Measurements from ENCODE around the gene ONECUT3. TPM values are rescaled to one million over a fixed set of nuclear protein-coding genes. Genes with fewer than 3 reads are reported as not detected.

ONECUT3 gene
- total and polyA plus RNA-seq, 10 of the 15 experiments (the other 5 are each of a cell fraction or from before 2014, with no cell fraction given), result not detected

DNA sequence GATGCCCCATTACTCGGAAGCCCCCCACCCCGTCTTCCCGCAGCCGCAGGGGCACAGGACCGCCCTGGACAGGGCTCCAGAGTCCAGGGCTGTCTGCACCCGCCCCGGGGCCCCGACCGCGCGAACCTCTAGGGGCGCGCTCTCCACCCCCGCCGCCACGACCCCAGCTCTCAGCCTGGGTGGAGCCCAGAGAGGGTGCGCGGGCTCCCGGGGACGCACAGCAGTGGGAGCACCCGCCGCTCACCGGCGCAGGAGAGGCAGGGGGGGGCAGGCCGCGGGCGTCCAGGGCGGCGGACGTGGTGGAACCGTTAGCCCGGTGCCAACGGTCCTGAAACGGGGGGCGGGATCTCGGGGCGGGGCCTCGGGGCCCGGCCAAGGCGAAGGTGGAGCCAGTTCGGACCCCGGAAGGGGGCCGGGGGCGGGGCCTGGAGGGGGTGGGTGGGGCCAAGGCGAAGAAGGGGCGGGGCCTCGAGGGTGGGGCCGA is 58.7 kb downstream of the ONECUT3 start, which contains the start of gene ATP8B3 (continued):
- TF ChIP-seq, protein P1, sequence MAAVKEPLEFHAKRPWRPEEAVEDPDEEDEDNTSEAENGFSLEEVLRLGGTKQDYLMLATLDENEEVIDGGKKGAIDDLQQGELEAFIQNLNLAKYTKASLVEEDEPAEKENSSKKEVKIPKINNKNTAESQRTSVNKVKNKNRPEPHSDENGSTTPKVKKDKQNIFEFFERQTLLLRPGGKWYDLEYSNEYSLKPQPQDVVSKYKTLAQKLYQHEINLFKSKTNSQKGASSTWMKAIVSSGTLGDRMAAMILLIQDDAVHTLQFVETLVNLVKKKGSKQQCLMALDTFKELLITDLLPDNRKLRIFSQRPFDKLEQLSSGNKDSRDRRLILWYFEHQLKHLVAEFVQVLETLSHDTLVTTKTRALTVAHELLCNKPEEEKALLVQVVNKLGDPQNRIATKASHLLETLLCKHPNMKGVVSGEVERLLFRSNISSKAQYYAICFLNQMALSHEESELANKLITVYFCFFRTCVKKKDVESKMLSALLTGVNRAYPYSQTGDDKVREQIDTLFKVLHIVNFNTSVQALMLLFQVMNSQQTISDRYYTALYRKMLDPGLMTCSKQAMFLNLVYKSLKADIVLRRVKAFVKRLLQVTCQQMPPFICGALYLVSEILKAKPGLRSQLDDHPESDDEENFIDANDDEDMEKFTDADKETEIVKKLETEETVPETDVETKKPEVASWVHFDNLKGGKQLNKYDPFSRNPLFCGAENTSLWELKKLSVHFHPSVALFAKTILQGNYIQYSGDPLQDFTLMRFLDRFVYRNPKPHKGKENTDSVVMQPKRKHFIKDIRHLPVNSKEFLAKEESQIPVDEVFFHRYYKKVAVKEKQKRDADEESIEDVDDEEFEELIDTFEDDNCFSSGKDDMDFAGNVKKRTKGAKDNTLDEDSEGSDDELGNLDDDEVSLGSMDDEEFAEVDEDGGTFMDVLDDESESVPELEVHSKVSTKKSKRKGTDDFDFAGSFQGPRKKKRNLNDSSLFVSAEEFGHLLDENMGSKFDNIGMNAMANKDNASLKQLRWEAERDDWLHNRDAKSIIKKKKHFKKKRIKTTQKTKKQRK (IDR thresholded peaks at IDR 0.05; ENCODE audit: low read depth, low read length), result no peak
- TF ChIP-seq ZNF622 (IDR thresholded peaks at IDR 0.05) (no peak), ESRRA (IDR thresholded peaks at IDR 0.05; ENCODE audit: low read length) (no peak), CEBPB (IDR thresholded peaks at IDR 0.05; ENCODE audit: borderline replicate concordance in 1 of 2, low read depth in 2 of 2, low read length in 2 of 2) (no peak), GABPA (IDR thresholded peaks at IDR 0.05; ENCODE audit: low read depth) (no peak), BCL11A (IDR thresholded peaks at IDR 0.05; ENCODE audit: low read depth, low read length) (no peak), FOXK2 (IDR thresholded peaks at IDR 0.05) (no peak), SMARCA5 (IDR thresholded peaks at IDR 0.05) (peak; percentile 95), POLR2A (IDR thresholded peaks at IDR 0.05; ENCODE audit: low read depth, low read length) (no peak), SREBF1 (IDR thresholded peaks at IDR 0.05; ENCODE audit: low read length) (no peak), EZH2 (IDR thresholded peaks at IDR 0.05; ENCODE audit: borderline replicate concordance, control insufficient read depth, low read depth, low read length) (no peak), POLR2AphosphoS5 (IDR thresholded peaks at IDR 0.05; ENCODE audit: low read length) (no peak), ZNF207 (IDR thresholded peaks at IDR 0.05; ENCODE audit: borderline replicate concordance) (no peak)
- TF ChIP-seq, protein P2, sequence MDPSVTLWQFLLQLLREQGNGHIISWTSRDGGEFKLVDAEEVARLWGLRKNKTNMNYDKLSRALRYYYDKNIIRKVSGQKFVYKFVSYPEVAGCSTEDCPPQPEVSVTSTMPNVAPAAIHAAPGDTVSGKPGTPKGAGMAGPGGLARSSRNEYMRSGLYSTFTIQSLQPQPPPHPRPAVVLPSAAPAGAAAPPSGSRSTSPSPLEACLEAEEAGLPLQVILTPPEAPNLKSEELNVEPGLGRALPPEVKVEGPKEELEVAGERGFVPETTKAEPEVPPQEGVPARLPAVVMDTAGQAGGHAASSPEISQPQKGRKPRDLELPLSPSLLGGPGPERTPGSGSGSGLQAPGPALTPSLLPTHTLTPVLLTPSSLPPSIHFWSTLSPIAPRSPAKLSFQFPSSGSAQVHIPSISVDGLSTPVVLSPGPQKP (IDR thresholded peaks at IDR 0.05; ENCODE audit: low read depth, low read length), result no peak
- TF ChIP-seq, protein P3, sequence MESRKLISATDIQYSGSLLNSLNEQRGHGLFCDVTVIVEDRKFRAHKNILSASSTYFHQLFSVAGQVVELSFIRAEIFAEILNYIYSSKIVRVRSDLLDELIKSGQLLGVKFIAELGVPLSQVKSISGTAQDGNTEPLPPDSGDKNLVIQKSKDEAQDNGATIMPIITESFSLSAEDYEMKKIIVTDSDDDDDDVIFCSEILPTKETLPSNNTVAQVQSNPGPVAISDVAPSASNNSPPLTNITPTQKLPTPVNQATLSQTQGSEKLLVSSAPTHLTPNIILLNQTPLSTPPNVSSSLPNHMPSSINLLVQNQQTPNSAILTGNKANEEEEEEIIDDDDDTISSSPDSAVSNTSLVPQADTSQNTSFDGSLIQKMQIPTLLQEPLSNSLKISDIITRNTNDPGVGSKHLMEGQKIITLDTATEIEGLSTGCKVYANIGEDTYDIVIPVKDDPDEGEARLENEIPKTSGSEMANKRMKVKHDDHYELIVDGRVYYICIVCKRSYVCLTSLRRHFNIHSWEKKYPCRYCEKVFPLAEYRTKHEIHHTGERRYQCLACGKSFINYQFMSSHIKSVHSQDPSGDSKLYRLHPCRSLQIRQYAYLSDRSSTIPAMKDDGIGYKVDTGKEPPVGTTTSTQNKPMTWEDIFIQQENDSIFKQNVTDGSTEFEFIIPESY (IDR thresholded peaks at IDR 0.05), result no peak
- TF ChIP-seq, protein P4, sequence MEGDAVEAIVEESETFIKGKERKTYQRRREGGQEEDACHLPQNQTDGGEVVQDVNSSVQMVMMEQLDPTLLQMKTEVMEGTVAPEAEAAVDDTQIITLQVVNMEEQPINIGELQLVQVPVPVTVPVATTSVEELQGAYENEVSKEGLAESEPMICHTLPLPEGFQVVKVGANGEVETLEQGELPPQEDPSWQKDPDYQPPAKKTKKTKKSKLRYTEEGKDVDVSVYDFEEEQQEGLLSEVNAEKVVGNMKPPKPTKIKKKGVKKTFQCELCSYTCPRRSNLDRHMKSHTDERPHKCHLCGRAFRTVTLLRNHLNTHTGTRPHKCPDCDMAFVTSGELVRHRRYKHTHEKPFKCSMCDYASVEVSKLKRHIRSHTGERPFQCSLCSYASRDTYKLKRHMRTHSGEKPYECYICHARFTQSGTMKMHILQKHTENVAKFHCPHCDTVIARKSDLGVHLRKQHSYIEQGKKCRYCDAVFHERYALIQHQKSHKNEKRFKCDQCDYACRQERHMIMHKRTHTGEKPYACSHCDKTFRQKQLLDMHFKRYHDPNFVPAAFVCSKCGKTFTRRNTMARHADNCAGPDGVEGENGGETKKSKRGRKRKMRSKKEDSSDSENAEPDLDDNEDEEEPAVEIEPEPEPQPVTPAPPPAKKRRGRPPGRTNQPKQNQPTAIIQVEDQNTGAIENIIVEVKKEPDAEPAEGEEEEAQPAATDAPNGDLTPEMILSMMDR (IDR thresholded peaks at IDR 0.05 in 2 of 3, conservative IDR thresholded peaks at IDR 0.05 in 1 of 3; ENCODE audit: control insufficient read depth in 2 of 3, extremely low read depth in 1 of 3, insufficient read depth in 1 of 3, low read depth in 3 of 3, low read length in 3 of 3), result peak; percentile 5 to 44 (median 32); a peak in 4 of 6 replicates
- TF ChIP-seq, protein P5, sequence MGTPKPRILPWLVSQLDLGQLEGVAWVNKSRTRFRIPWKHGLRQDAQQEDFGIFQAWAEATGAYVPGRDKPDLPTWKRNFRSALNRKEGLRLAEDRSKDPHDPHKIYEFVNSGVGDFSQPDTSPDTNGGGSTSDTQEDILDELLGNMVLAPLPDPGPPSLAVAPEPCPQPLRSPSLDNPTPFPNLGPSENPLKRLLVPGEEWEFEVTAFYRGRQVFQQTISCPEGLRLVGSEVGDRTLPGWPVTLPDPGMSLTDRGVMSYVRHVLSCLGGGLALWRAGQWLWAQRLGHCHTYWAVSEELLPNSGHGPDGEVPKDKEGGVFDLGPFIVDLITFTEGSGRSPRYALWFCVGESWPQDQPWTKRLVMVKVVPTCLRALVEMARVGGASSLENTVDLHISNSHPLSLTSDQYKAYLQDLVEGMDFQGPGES (IDR thresholded peaks at IDR 0.05), result no peak
